Osteoblast (primary cell): Measurements from ENCODE around the gene UQCC2. TPM values are rescaled to one million over a fixed set of nuclear protein-coding genes. Genes with fewer than 3 reads are reported as not detected.

Experiments used
- DNase-seq: peaks from one replicate; pipeline ENCODE4 v3.0.0; 2011; ENCODE audit warnings: low spot score, mixed read lengths; ENCODE audit not compliant: insufficient read length; ENCODE audit errors: missing footprints
- H2AFZ ChIP-seq: 2 replicates; pipeline ENCODE4 v1.6.0; 2011; ENCODE audit warnings: mild to moderate bottlenecking, low read length
- H3K27ac ChIP-seq: 2 replicates; pipeline ENCODE4 v1.5.1; 2011; ENCODE audit warnings: mild to moderate bottlenecking, low read depth, low read length, moderate library complexity
- H3K27me3 ChIP-seq: 2 replicates; pipeline ENCODE4 v1.6.0; 2012; ENCODE audit warnings: mild to moderate bottlenecking, control low read depth, inconsistent platforms, low read length, moderate library complexity; ENCODE audit not compliant: insufficient read depth
- H3K36me3 ChIP-seq: 2 replicates; pipeline ENCODE4 v1.5.1; 2011; ENCODE audit warnings: mild to moderate bottlenecking, low read length, control low read depth, moderate library complexity; ENCODE audit not compliant: insufficient read depth
- H3K4me1 ChIP-seq: 2 replicates; pipeline ENCODE4 v1.5.1; 2011; ENCODE audit warnings: mild to moderate bottlenecking, low read length, control low read depth, moderate library complexity; ENCODE audit not compliant: insufficient read depth
- H3K4me2 ChIP-seq: 2 replicates; pipeline ENCODE4 v1.6.0; 2011; ENCODE audit warnings: mild to moderate bottlenecking, low read length; ENCODE audit not compliant: insufficient read depth
- H3K4me3 ChIP-seq: fragments of 200-600 bp; sonication (generic); 3 replicates; pipeline ENCODE4 v1.5.1; 2012; ENCODE audit warnings: mild to moderate bottlenecking, low read length, inconsistent platforms; ENCODE audit not compliant: insufficient read depth
- H3K79me2 ChIP-seq: 2 replicates; pipeline ENCODE4 v1.6.0; 2012; ENCODE audit warnings: mild to moderate bottlenecking, low read length, control low read depth, inconsistent platforms; ENCODE audit not compliant: insufficient read depth
- H3K9me3 ChIP-seq: 2 replicates; pipeline ENCODE4 v1.5.1; 2011; ENCODE audit warnings: low read depth, low read length, control low read depth
- H4K20me1 ChIP-seq: 2 replicates; pipeline ENCODE4 v1.6.0; 2012; ENCODE audit warnings: mild to moderate bottlenecking, low read length, control low read depth; ENCODE audit not compliant: insufficient read depth
- CTCF ChIP-seq: IDR thresholded peaks from 2 replicates; pipeline ENCODE4 v1.5.1; 2011; ENCODE audit warnings: mild to moderate bottlenecking, low read depth, low read length, moderate library complexity; ENCODE audit errors: extremely low read depth
- total RNA-seq: library from RNA; depleted of rRNA; stranded (reverse); fragments of >200 nt; gene quantifications from 2 replicates; pipeline ENCODE4 v1.2.3, GENCODE V29; 2012

Gene UQCC2
- total RNA-seq, 1 donor, result 15.2 TPM

DNA sequence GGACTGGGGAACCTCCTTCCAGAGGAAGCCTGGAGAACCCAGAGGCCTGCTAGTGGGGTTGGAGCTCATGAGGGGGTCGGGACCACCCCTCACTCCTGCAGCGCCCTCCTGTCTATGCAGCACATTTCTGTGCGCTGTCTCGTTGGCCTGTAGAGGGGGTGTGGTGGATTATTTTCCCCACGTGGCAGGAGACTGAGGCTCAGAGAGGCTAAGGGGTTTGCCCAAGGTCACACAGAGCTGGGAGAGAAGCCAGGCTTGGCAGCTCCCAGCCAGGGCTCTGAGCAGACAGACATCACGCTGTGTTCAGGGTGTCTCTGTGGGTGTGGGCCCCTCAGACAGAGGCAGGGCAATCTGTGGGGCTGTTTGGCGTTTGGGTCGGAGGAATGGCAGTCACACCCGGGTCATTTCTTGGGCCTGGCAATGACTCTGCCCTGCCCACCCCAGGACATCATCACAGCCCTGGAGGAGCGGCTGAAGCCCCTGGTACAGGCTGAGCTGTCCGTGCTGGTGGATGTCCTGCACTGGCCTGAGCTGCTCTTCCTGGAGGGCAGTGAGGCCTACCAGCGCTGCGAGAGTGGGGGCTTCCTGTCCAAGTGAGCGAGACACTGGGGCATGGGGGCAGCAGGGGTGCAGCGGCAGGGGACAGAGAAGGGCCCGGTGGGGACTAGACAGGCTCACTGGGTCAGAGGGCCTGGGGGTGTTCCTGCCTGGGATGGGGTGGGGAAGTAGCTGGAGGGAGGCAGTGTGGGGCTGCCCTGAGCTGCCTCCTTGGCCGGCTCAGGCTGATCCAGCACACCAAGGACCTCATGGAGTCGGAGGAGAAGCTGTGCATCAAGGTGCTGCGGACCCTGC, 27.7 kb downstream of the UQCC2 start:
- no peak for TF ChIP-seq CTCF
- Histone ChIP-seq H3K36me3 (peaks cover 33% of the 10 kb centered on the region), H3K4me2 (no peak overlapping the region), H3K27me3 (no peaks in the 10 kb centered on the region), H3K9me3 (no peaks in the 10 kb centered on the region), H2AFZ (no peak overlapping the region), H3K4me1 (no peaks in the 10 kb centered on the region), H4K20me1 (no peaks in the 10 kb centered on the region), H3K27ac (no peak overlapping the region), H3K4me3 (no peak overlapping the region), H3K79me2 (no peaks in the 10 kb centered on the region)
- peak; percentile 83 for DNase-seq

GRCh38 chr6:33683051-33683571, 28.4 kb downstream of the UQCC2 start:
- no peak for TF ChIP-seq CTCF
- Histone ChIP-seq H3K79me2 (no peaks in the 10 kb centered on the region), H3K4me1 (no peaks in the 10 kb centered on the region), H3K27me3 (no peaks in the 10 kb centered on the region), H3K4me2 (no peak overlapping the region), H3K27ac (no peak overlapping the region), H4K20me1 (no peaks in the 10 kb centered on the region), H3K4me3 (no peak overlapping the region), H2AFZ (no peak overlapping the region), H3K36me3 (peaks cover 30% of the 10 kb centered on the region), H3K9me3 (no peaks in the 10 kb centered on the region)
- peak; percentile 91 for DNase-seq

- no peak overlapping the region for H2AFZ ChIP-seq
- H3K27me3 ChIP-seq, result no peaks in the 10 kb centered on the region
- no peak overlapping the region for H3K4me2 ChIP-seq
- no peaks in the 10 kb centered on the region for H3K79me2 ChIP-seq
- peaks cover 5% of the 10 kb centered on the region for H3K4me1 ChIP-seq
- DNase-seq, result peak; percentile 50
- no peak for TF ChIP-seq CTCF
- H3K36me3 ChIP-seq, result peaks cover 37% of the 10 kb centered on the region
- no peaks in the 10 kb centered on the region for H4K20me1 ChIP-seq
- no peak overlapping the region for H3K27ac ChIP-seq
- no peak overlapping the region for H3K4me3 ChIP-seq
- H3K9me3 ChIP-seq, result no peaks in the 10 kb centered on the region
Measured at GRCh38 chr6:33682341-33682740, 29.2 kb downstream of the UQCC2 start.

- H3K4me3 ChIP-seq, result no peak overlapping the region
- H3K4me1 ChIP-seq, result peaks cover 26% of the 10 kb centered on the region
- H3K9me3 ChIP-seq, result no peaks in the 10 kb centered on the region
- peak; percentile 22 for DNase-seq
- H2AFZ ChIP-seq, result no peak overlapping the region
- H3K36me3 ChIP-seq, result peaks cover 31% of the 10 kb centered on the region
- no peak overlapping the region for H3K27ac ChIP-seq
- no peaks in the 10 kb centered on the region for H4K20me1 ChIP-seq
- H3K4me2 ChIP-seq, result no peak overlapping the region
- H3K27me3 ChIP-seq, result no peaks in the 10 kb centered on the region
- no peak for TF ChIP-seq CTCF
- H3K79me2 ChIP-seq, result no peaks in the 10 kb centered on the region
Measured at GRCh38 chr6:33679761-33680160, 31.7 kb downstream of the UQCC2 start.
